ENCODE measurements around the gene SUDS3. TPM values are rescaled to one million over a fixed set of nuclear protein-coding genes. Genes with fewer than 3 reads are reported as not detected.

SUDS3 gene
- total RNA-seq, 1 experiment from 2014 or later, result 20.5 TPM

- DNase-seq (ENCODE audit: low read depth), result no peak
Observed at GRCh38 chr12:118447181-118447580, 70.8 kb downstream of the SUDS3 start.

- DNase-seq (ENCODE audit: low read depth), result no peak
Observed at GRCh38 chr12:118448341-118448740, 72.0 kb downstream of the SUDS3 start.

GRCh38 chr12:118455327-118455726 lies 79.0 kb downstream of the SUDS3 start:
- DNase-seq (ENCODE audit: low read depth), result no peak

- no peak for DNase-seq (ENCODE audit: low read depth)
Observed at GRCh38 chr12:118456741-118457140, 80.4 kb downstream of the SUDS3 start.

- DNase-seq (ENCODE audit: low read depth), result no peak
Observed at GRCh38 chr12:118459110-118459509, 82.8 kb downstream of the SUDS3 start.

GRCh38 chr12:118463677-118464076 lies 87.3 kb downstream of the SUDS3 start:
- no peak for DNase-seq (ENCODE audit: low read depth)

GRCh38 chr12:118465706-118466105 lies 89.4 kb downstream of the SUDS3 start:
- no peak for DNase-seq (ENCODE audit: low read depth)

Other genes with a start within 250 kb of the SUDS3 start
- gene PEBP1, start 240.4 kb upstream of the SUDS3 start, total RNA-seq (2014; rRNA removed; shearing (Covaris generic)), result 199 and 230 TPM in 2 replicates
- 17.7 and 22.6 TPM in 2 replicates for gene TAOK3, start 3.6 kb upstream of the SUDS3 start, total RNA-seq (2014; rRNA removed; shearing (Covaris generic))